Endothelial cell of umbilical vein (primary cell): ENCODE measurements around the gene ATP13A3. TPM values are rescaled to one million over a fixed set of nuclear protein-coding genes. Genes with fewer than 3 reads are reported as not detected.

Experiments
- BruUV-seq: library from RNA; stranded (reverse); fragments of 400-500 nt; replicated peaks from 2 replicates; lab custom pipeline; 2021; lab: Mats Ljungman, UMichigan
- CTCF ChIA-PET: fragments of 300-600, 350-600 bp; sonication (Branson Sonifier 250); formaldehyde crosslinking; loops from one replicate; lab custom pipeline; 2021; ENCODE audit warnings: antibody characterized with exemption, inconsistent platforms; lab: Charles Lee
- POLR2A ChIA-PET: fragments of 300-600, 350-600 bp; sonication (Branson Sonifier 250); formaldehyde crosslinking; loops from one replicate; lab custom pipeline; 2021; ENCODE audit warnings: antibody characterized with exemption, inconsistent platforms; lab: Charles Lee
- DNase-seq: peaks from one replicate; pipeline ENCODE4 v3.0.0-alpha.2; 2011; ENCODE audit warnings: low read depth, low spot score
- FAIRE-seq: peaks from 2 replicates; lab custom pipeline; 2011; peaks lifted over from hg19 to GRCh38; lab: Jason Lieb, UNC
- H2AFZ ChIP-seq: 2 replicates; pipeline ENCODE4 v1.6.0; 2012; ENCODE audit warnings: low read depth, low read length, control low read depth, inconsistent platforms
- H3K27ac ChIP-seq: 2 replicates; pipeline ENCODE4 v1.5.1; 2011; ENCODE audit warnings: low read depth, mild to moderate bottlenecking, control low read depth, low read length, moderate library complexity; ENCODE audit not compliant: insufficient read depth
- H3K27me3 ChIP-seq, 2 experiments: 2 replicates each; pipeline versions ENCODE4 v1.6.0 to v1.6.1; 2011; ENCODE audit warnings: low read length in 2 of 2, mixed read lengths in 1 of 2; ENCODE audit not compliant: control insufficient read depth in 2 of 2, insufficient read depth in 2 of 2
- H3K36me3 ChIP-seq, 2 experiments: 2 replicates in 1 of 2; 3 replicates in 1 of 2; pipeline ENCODE4 v1.5.1; 2011; ENCODE audit warnings: low read length in 2 of 2, mild to moderate bottlenecking in 1 of 2, moderate library complexity in 1 of 2; ENCODE audit not compliant: control insufficient read depth in 2 of 2, insufficient read depth in 2 of 2; ENCODE audit errors: extremely low read depth in 1 of 2
- H3K4me1 ChIP-seq: 3 replicates; pipeline ENCODE4 v1.5.1; 2011; ENCODE audit warnings: mild to moderate bottlenecking, low read length; ENCODE audit not compliant: control insufficient read depth, insufficient read depth; ENCODE audit errors: extremely low read depth
- H3K4me2 ChIP-seq: 2 replicates; pipeline ENCODE4 v1.6.1; 2011; ENCODE audit warnings: low read length, control low read depth, mixed read lengths; ENCODE audit not compliant: insufficient read depth
- H3K4me3 ChIP-seq, 3 experiments: fragments of 200-600 bp in 1 of 3; sonication (generic), shearing (Covaris generic) in 1 of 3; replicated peaks in 1 of 3; 2 replicates each; pipeline ENCODE4 v1.5.1; 2011 to 2016; ENCODE audit warnings: control low read depth in 3 of 3, low read length in 3 of 3, mild to moderate bottlenecking in 2 of 3, inconsistent platforms in 1 of 3, low read depth in 1 of 3, moderate library complexity in 1 of 3; ENCODE audit not compliant: insufficient read depth in 1 of 3
- H3K79me2 ChIP-seq: 2 replicates; pipeline ENCODE4 v1.6.0; 2012; ENCODE audit warnings: low read length, inconsistent platforms; ENCODE audit not compliant: control insufficient read depth, insufficient read depth
- H3K9ac ChIP-seq: replicated peaks from 2 replicates; pipeline ENCODE3; 2011; ENCODE audit warnings: low read length, control low read depth; ENCODE audit not compliant: insufficient read depth; ENCODE audit errors: extremely low read depth
- H3K9me1 ChIP-seq: replicated peaks from 3 replicates; pipeline ENCODE4 v1.6.0; 2011; ENCODE audit warnings: mild to moderate bottlenecking, low read length; ENCODE audit not compliant: control insufficient read depth, insufficient read depth; ENCODE audit errors: extremely low read depth
- H3K9me3 ChIP-seq: replicated peaks from 2 replicates; pipeline ENCODE4 v1.5.1; 2012; ENCODE audit warnings: low read length, inconsistent platforms; ENCODE audit not compliant: control insufficient read depth, insufficient read depth
- H4K20me1 ChIP-seq: replicated peaks from 2 replicates; pipeline ENCODE3; 2011; ENCODE audit warnings: mild to moderate bottlenecking, low read length; ENCODE audit not compliant: control insufficient read depth, insufficient read depth; ENCODE audit errors: extremely low read depth
- CTCF ChIP-seq, 2 donors: IDR thresholded peaks; 1 replicate in 1 of 2; 2 replicates in 1 of 2; pipeline ENCODE4 v1.5.1; 2011; ENCODE audit warnings: low read length in 2 of 2, mild to moderate bottlenecking in 2 of 2, moderate library complexity in 2 of 2, control low read depth in 1 of 2, inconsistent platforms in 1 of 2, low read depth in 1 of 2; ENCODE audit not compliant: insufficient read depth in 1 of 2; ENCODE audit errors: extremely low read depth in 1 of 2
- EZH2 ChIP-seq: IDR thresholded peaks from 2 replicates; pipeline ENCODE4 v1.6.1; 2012; ENCODE audit warnings: borderline replicate concordance, low read depth, mild to moderate bottlenecking, moderate library complexity, low read length, inconsistent platforms; ENCODE audit not compliant: severe bottlenecking
- FOS ChIP-seq: IDR thresholded peaks from 2 replicates; pipeline ENCODE4 v1.6.1; 2011; ENCODE audit warnings: mild to moderate bottlenecking, low read length, moderate library complexity, borderline replicate concordance; ENCODE audit not compliant: insufficient read depth
- GATA2 ChIP-seq: IDR thresholded peaks from 2 replicates; pipeline ENCODE4 v1.7.0; 2011; ENCODE audit warnings: low read depth, mild to moderate bottlenecking, moderate library complexity, mixed read lengths, low read length; ENCODE audit not compliant: insufficient read length, insufficient read depth
- MAX ChIP-seq: IDR thresholded peaks from 2 replicates; pipeline ENCODE4 v1.6.1; 2011; ENCODE audit not compliant: insufficient read depth, insufficient read length
- POLR2A ChIP-seq: IDR thresholded peaks from 2 replicates; pipeline ENCODE4 v1.6.1; 2012; ENCODE audit warnings: low read depth, mild to moderate bottlenecking, control low read depth, low read length
- POLR2AphosphoS5 ChIP-seq: IDR thresholded peaks from 2 replicates; pipeline ENCODE4 v1.6.1; 2012; ENCODE audit warnings: low read depth, mild to moderate bottlenecking, control low read depth, low read length, moderate library complexity; ENCODE audit not compliant: insufficient read depth
- dilution Hi-C: fragments of 300-500 bp; cut with MboI; formaldehyde crosslinking; loops from one replicate; pipeline ENCODE4 v1.15.0; 2019; ENCODE audit warnings: low sequenced_read_pairs; ENCODE audit not compliant: extremely low pct_ligation_motif_present
- intact Hi-C: fragments of 100-400 bp; cut with micrococcal nuclease; formaldehyde crosslinking; loops from one replicate; pipeline ENCODE4 v1.10.0; 2022
- polyA plus RNA-seq, 4 experiments: library from polyadenylated mRNA; depleted of rRNA in 3 of 4; stranded (reverse) in 3 of 4; unstranded in 1 of 4; fragments of >200 nt; gene quantifications; 2 replicates each; pipeline versions ENCODE4 v1.2.1 to v1.2.3, GENCODE V29; 2011 to 2012; ENCODE audit warnings: missing spikeins in 1 of 4
- total RNA-seq: library from RNA; stranded (reverse); gene quantifications from 2 replicates; pipeline ENCODE4 v1.2.3, GENCODE V29; 2021

The ATP13A3 gene
- total and polyA plus RNA-seq, 2 donors (not counting 3 experiments of a cell fraction or from before 2014, with no cell fraction given), result 12.0 to 59.0 TPM

- TF ChIP-seq POLR2AphosphoS5, result no peak
- TF ChIP-seq FOS, result no peak
- TF ChIP-seq EZH2, result no peak
- no peak for TF ChIP-seq MAX
- no peak for TF ChIP-seq POLR2A
- Histone ChIP-seq H3K36me3 (no peaks in the 10 kb centered on the region), H3K4me2 (no peak overlapping the region), H3K79me2 (no peaks in the 10 kb centered on the region), H3K4me1 (peaks cover 4% of the 10 kb centered on the region), H3K27ac (no peak overlapping the region), H3K4me3 (no peak overlapping the region), H3K9me3 (no peaks in the 10 kb centered on the region), H4K20me1 (no peaks in the 10 kb centered on the region), H3K9me1 (no peaks in the 10 kb centered on the region), H2AFZ (no peak overlapping the region), H3K27me3 (peaks cover 15 to 19% of the 10 kb centered on the region in 2 experiments), H3K9ac (no peak overlapping the region)
- ChIA-PET POLR2A (no interaction called here), CTCF (no interaction called here)
- intact Hi-C loops, result no loop called here
- DNase-seq (no peak), FAIRE-seq (no peak)
- dilution Hi-C loops, result no loop called here
- no TSS peak for BruUV-seq
Measured at GRCh38 chr3:194370753-194371152, 116.0 kb downstream of the ATP13A3 start.

GRCh38 chr3:194369522-194370279, 117.1 kb downstream of the ATP13A3 start, which contains the start of gene LRRC15:
Gene LRRC15, minus strand, starts transcription at chr3:194369743. Its CDS starts 8,700 bp downstream, at chr3:194361043.
- no peaks in the 10 kb centered on the region for H3K79me2 ChIP-seq
- peaks cover 15 to 19% of the 10 kb centered on the region in 2 experiments for H3K27me3 ChIP-seq
- FAIRE-seq (no peak), DNase-seq (peak; percentile 30)
- no peak within 1 kb of the TSS for H3K4me3 ChIP-seq
- no peaks in the 10 kb centered on the region for H4K20me1 ChIP-seq
- no peaks in the 10 kb centered on the region for H3K9me3 ChIP-seq
- H3K4me1 ChIP-seq, result no peaks in the 10 kb centered on the region
- H3K9me1 ChIP-seq, result no peaks in the 10 kb centered on the region
- dilution Hi-C loops, result no loop called here
- no peak within 1 kb of the TSS for H3K4me2 ChIP-seq
- TF ChIP-seq EZH2, result no peak
- no peak for TF ChIP-seq POLR2AphosphoS5
- TF ChIP-seq CTCF (IDR thresholded peaks at IDR 0.05; ENCODE audit: extremely low read depth in 1 of 2, insufficient read depth in 1 of 2, low read depth in 1 of 2, low read length in 2 of 2), result no peak
- TF ChIP-seq GATA2, result no peak
- H3K27ac ChIP-seq, result no peak within 1 kb of the TSS
- H3K36me3 ChIP-seq, result no peaks in the 10 kb centered on the region
- intact Hi-C loops, result no loop called here
- ChIA-PET CTCF (interaction anchor here (1.1 to 2.1 kb wide), 4 partner anchors 11 to 204 kb away, joined by 3 to 6 read pairs (median 4); no protein-coding TSS in a partner anchor), POLR2A (no interaction called here)
- no peak within 1 kb of the TSS for H3K9ac ChIP-seq
- no peak within 1 kb of the TSS for H2AFZ ChIP-seq
- no TSS peak for BruUV-seq
